GM18909 (cell line): ENCODE data around the gene ANKLE1.
A peak's percentile ranks its signal among the peaks of the same experiment; 100 is the strongest.
"Not testable (repeated sequence)": the region's sequence is repeated elsewhere in the genome, so short reads cannot be mapped to it uniquely, and the experiment has no call there.

Experiments
- ATAC-seq: cut with Tn5 transposase; IDR thresholded peaks from one replicate; pipeline ENCODE4 v1.9.1; 2021; ENCODE audit warnings: mild to moderate bottlenecking; ENCODE audit not compliant: unreplicated experiment, poor library complexity

The ANKLE1 gene

GRCh38 chr19:17279436-17279835, 2.3 kb upstream of the ANKLE1 start:
- ATAC-seq: no peak

GRCh38 chr19:17282488-17283125, 906 bp downstream of the ANKLE1 start:
- peak; percentile 62 for ATAC-seq

GRCh38 chr19:17283504-17283996, 1.8 kb downstream of the ANKLE1 start:
- no peak for ATAC-seq

DNA sequence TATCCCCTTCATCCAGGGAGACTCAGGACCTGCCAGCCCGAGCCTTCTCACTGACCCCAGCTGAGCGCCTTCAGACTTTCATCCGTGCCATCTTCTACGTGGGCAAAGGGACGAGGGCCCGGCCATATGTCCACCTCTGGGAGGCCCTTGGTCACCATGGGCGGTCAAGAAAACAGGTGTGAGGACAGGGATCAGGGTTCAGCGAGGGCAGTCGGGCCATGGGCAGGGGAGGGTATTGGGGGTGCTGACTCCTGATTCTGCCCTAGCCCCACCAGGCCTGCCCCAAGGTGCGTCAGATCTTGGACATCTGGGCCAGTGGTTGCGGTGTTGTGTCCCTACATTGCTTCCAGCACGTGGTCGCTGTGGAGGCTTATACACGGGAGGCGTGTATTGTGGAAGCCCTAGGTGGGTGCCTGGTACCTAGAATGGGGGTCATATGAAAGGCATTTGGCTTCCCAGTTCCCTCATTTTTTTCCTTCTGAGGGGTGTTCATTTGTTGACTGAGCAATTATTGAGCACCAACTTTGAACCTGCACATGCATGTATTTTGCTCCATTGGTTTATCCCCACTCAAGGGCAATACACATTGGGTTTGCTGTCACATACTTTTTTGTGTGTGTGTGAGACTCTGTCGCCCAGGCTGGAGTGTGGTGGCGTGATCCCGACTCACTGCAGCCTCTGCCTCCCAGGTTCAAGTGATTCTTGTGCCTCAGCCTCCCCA, 3.9 kb downstream of the ANKLE1 start:
- no peak for ATAC-seq

DNA sequence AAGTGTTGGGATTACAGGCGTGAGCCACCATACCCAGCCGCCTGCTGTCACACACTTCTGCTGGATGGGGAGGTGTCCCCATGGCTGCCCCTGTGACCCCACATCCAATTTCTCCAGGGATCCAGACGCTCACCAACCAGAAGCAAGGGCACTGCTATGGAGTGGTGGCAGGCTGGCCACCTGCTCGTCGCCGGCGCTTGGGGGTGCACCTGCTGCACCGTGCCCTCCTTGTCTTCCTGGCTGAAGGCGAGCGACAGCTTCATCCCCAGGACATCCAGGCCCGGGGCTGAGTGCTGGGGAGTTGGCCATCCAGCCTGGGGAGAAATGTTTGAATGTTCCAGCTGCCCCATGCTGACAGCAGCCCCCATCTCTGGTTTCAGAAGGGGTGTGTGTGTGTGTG, 4.6 kb downstream of the ANKLE1 start:
- ATAC-seq: no peak

GRCh38 chr19:17286752-17287151, 5.1 kb downstream of the ANKLE1 start:
- no peak for ATAC-seq

DNA sequence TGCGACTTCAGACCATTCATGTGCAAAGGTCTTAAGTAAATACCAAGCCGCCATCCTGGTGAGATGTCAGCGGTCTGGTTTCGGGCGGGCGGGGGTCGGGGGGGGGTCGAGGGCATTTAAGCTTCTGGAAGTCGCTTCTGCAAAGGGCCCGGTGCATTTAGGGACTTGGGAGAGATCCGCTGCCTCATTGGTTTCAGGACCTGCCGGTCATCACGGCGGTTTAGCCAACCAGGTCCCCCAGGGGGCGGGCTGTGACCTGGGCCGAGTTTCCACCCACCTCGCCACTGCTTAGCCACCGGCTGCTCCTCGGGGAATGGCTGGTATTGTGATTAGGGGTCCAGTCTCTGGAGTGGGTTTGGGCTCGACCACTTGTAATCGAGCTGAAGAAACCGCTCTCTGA, 7.8 kb downstream of the ANKLE1 start:
- ATAC-seq: no peak

- peak; percentile 81 for ATAC-seq
These were observed 10.8 kb downstream of the ANKLE1 start for GRCh38 chr19:17292301-17293074.

DNA sequence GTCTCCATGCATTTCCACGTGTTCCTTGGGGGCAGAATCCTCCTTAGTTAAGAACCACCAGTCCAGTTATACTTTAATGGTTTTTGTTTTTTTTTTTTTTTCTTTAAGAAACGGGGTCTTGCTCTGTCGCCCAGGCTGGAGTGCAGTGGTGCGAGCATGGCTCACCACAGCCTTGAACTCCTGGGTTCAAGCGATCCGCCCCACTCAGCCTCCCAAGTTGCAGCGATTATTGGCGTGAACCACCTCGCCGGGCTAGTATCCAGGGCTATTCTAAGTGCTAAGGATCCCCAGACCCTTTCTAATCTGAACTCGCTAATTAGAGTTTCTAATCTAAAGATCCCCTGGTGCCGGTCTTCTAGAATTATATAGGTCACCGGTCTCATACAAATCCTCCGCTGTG, 11.9 kb downstream of the ANKLE1 start:
- ATAC-seq: no peak

- no peak for ATAC-seq
These were observed 12.6 kb downstream of the ANKLE1 start for GRCh38 chr19:17294051-17294891.

- ATAC-seq: not testable (repeated sequence)
These were observed 13.8 kb downstream of the ANKLE1 start for GRCh38 chr19:17295551-17295950.

- ATAC-seq: no peak
These were observed 14.6 kb downstream of the ANKLE1 start for GRCh38 chr19:17296273-17296672.

GRCh38 chr19:17296976-17297375, 15.3 kb downstream of the ANKLE1 start:
- no peak for ATAC-seq

GRCh38 chr19:17300992-17301619, 19.4 kb downstream of the ANKLE1 start:
- no peak for ATAC-seq

GRCh38 chr19:17302391-17303166, 20.9 kb downstream of the ANKLE1 start:
- no peak for ATAC-seq

- peak; percentile 57 for ATAC-seq
These were observed 21.7 kb downstream of the ANKLE1 start, which contains the start of gene ABHD8 for GRCh38 chr19:17303167-17303939. ABHD8 (minus strand) TSS chr19:17303425; CDS start chr19:17301616, 1,809 bp downstream.

DNA sequence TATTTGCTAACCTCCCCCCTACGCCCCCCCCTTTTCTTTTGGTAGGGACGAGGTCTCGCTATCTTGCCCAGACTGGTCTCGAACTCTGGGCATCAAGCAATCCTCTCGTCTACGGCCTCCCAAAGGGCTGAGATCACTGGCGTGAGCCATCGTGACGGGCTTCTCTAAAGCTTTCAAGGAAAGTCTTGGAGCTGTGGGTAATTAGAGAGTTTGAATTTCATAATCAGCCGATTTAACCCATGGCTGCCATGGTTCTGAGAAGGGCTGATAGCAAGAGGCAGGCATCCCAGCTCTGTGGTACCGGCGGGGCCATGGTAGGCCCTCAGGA, 22.2 kb downstream of the ANKLE1 start:
- no peak for ATAC-seq
